ENCODE measurements around the gene KRTAP10-6. TPM values are rescaled to one million over a fixed set of nuclear protein-coding genes. Genes with fewer than 3 reads are reported as not detected.

The KRTAP10-6 gene
- polyA plus RNA-seq, 1 of the 3 experiments (the other 2 are of a cell fraction) = not detected

DNA sequence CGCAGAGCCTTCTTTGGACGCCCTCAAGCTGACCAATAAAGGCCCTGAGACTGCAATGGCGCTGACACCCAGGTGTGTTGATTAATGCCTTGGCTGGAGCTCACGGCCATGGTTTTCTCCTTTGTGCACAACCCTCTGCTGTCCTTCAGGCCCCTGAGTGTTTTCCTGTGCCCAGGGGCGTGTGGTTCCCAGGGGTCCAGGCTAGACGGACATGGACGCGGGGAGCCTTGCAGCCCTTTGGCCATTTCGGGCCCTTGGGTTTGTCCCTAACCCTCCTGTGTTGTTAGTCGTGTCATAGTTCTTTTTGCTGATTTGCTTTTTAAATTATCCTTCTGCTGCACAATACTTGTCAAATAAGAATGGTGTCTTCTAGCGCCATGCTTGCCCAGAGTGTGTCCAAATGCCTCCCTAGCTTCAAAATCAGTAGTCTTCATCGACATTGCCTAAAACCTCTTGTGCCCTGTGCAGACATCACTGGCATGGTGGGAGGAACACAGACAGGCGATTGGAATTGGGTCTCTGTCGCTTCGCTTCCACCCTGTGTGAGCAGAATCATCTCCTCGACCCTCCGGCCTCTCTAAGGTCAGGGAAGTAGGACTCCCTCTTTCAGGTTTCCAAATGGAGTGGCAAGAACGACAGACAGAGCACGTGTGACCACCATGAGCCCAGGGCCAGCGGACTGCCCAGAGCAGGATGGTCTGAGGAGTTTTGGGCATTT, 16.8 kb downstream of the KRTAP10-6 start:
- no peaks in the 10 kb centered on the region for H3K9me2 ChIP-seq
- H3K79me2 ChIP-seq (ENCODE audit: insufficient read depth) = no peaks in the 10 kb centered on the region
- H3K36me3 ChIP-seq (replicated peaks in 1 of 2; ENCODE audit: control insufficient read depth in 1 of 2, insufficient read depth in 2 of 2, low read length in 1 of 2) = no peaks in the 10 kb centered on the region
- 33% methylated on average over 18 of the region's 20 CpGs for WGBS (ENCODE audit: low lambda C conversion rate)
- H2AFZ ChIP-seq (ENCODE audit: low read depth) = no peak overlapping the region
- no peaks in the 10 kb centered on the region for H4K20me1 ChIP-seq (ENCODE audit: insufficient read depth)
- no peak overlapping the region for H3K4me3 ChIP-seq (ENCODE audit: low read depth in 2 of 2, low read length in 1 of 2)
- H3F3A ChIP-seq (replicated peaks; ENCODE audit: insufficient read depth) = no peaks in the 10 kb centered on the region
- POLR2A ChIA-PET = interaction anchor here (0.6 kb wide), 1 partner anchor 25 kb away, joined by 3 read pairs; no protein-coding TSS in a partner anchor
- CTCF ChIA-PET = no interaction called here
- TF ChIP-seq EZH2phosphoT487 (IDR thresholded peaks at IDR 0.05; ENCODE audit: borderline replicate concordance, low read depth) (no peak), RFX5 (IDR thresholded peaks at IDR 0.05; ENCODE audit: low read length) (no peak), YY1 (IDR thresholded peaks at IDR 0.05; ENCODE audit: low read depth) (no peak), NRF1 (IDR thresholded peaks at IDR 0.05; ENCODE audit: low read depth, low read length) (no peak), RCOR1 (IDR thresholded peaks at IDR 0.05; ENCODE audit: low read length) (no peak), ELF1 (IDR thresholded peaks at IDR 0.05) (no peak), GATA2 (CRISPR knock-in tag; IDR thresholded peaks at IDR 0.05) (no peak), FOSL2 (IDR thresholded peaks at IDR 0.05; ENCODE audit: borderline replicate concordance, low read depth) (no peak), MXI1 (IDR thresholded peaks at IDR 0.05; ENCODE audit: low read depth, low read length) (no peak), TCF12 (IDR thresholded peaks at IDR 0.05) (no peak), SIN3A (IDR thresholded peaks at IDR 0.05; ENCODE audit: borderline replicate concordance, low read depth, low read length) (no peak), NFIC (IDR thresholded peaks at IDR 0.05; ENCODE audit: borderline replicate concordance) (no peak)
- TF ChIP-seq, protein P1, sequence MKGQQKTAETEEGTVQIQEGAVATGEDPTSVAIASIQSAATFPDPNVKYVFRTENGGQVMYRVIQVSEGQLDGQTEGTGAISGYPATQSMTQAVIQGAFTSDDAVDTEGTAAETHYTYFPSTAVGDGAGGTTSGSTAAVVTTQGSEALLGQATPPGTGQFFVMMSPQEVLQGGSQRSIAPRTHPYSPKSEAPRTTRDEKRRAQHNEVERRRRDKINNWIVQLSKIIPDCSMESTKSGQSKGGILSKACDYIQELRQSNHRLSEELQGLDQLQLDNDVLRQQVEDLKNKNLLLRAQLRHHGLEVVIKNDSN (IDR thresholded peaks at IDR 0.05; ENCODE audit: borderline replicate concordance, low read depth) = no peak
- no peak overlapping the region for H3K27ac ChIP-seq (ENCODE audit: low read depth in 2 of 2, low read length in 1 of 2)
- no peak overlapping the region for H3K4me2 ChIP-seq
- H3K27me3 ChIP-seq (ENCODE audit: insufficient read depth) = peaks cover 55% of the 10 kb centered on the region
- no peaks in the 10 kb centered on the region for H3K9me3 ChIP-seq
- DNase-seq = no peak
- peaks cover 0 to 4% of the 10 kb centered on the region in 2 experiments; a peak in 1 of 4 replicates for H3K4me1 ChIP-seq (ENCODE audit: control insufficient read depth in 1 of 2, insufficient read depth in 2 of 2, low read depth in 1 of 2, low read length in 1 of 2)
- H3K9ac ChIP-seq = no peak overlapping the region

DNA sequence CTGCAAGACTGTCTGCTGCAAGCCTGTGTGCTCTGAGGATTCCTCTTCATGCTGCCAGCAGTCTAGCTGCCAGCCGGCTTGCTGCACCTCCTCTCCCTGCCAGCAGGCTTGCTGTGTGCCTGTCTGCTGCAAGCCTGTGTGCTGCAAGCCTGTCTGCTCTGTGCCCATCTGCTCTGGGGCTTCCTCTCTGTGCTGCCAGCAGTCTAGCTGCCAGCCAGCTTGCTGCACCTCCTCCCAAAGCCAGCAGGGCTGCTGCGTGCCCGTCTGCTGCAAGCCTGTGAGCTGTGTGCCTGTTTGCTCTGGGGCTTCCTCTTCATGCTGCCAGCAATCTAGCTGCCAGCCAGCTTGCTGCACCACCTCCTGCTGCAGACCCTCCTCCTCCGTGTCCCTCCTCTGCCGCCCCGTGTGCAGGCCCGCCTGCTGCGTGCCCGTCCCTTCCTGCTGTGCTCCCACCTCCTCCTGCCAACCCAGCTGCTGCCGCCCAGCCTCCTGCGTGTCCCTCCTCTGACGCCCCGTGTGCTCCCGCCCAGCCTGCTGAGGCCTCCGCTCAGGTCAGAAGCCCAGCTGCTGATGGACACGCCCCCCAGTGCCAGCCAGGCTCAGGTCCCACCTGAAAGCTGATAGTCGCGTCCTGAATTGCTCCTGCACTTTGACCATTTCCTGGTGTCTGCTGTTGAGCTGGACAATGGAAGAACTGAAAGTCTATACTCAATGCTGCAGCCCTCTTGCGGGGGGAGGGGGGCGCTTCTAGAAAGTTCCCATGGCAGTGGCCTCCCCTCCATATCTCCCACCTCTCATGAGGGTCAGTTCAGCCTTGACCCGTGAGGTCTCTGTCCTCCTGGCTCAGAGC, 17.6 kb downstream of the KRTAP10-6 start:
- Histone ChIP-seq H3K9ac (no peak overlapping the region), H4K20me1 (ENCODE audit: insufficient read depth) (no peaks in the 10 kb centered on the region), H3K4me3 (ENCODE audit: low read depth in 2 of 2, low read length in 1 of 2) (no peak overlapping the region), H3K9me2 (no peaks in the 10 kb centered on the region), H3K27me3 (ENCODE audit: insufficient read depth) (peaks cover 59% of the 10 kb centered on the region), H3F3A (replicated peaks; ENCODE audit: insufficient read depth) (no peaks in the 10 kb centered on the region), H3K79me2 (ENCODE audit: insufficient read depth) (no peaks in the 10 kb centered on the region), H3K4me2 (no peak overlapping the region), H2AFZ (ENCODE audit: low read depth) (no peak overlapping the region), H3K27ac (ENCODE audit: low read depth in 2 of 2, low read length in 1 of 2) (no peak overlapping the region), H3K4me1 (ENCODE audit: control insufficient read depth in 1 of 2, insufficient read depth in 2 of 2, low read depth in 1 of 2, low read length in 1 of 2) (no peaks in the 10 kb centered on the region; a peak in 1 of 4 replicates), H3K36me3 (replicated peaks in 1 of 2; ENCODE audit: control insufficient read depth in 1 of 2, insufficient read depth in 2 of 2, low read length in 1 of 2) (no peaks in the 10 kb centered on the region), H3K9me3 (no peaks in the 10 kb centered on the region)
- DNase-seq = no peak
- WGBS (ENCODE audit: low lambda C conversion rate) = 0% methylated on average over 12 of the region's 21 CpGs
- ChIA-PET POLR2A (interaction anchor here (0.6 kb wide), 1 partner anchor 24 kb away, joined by 3 read pairs; no protein-coding TSS in a partner anchor), CTCF (no interaction called here)
- TF ChIP-seq, protein P1 (IDR thresholded peaks at IDR 0.05; ENCODE audit: borderline replicate concordance, low read depth) = no peak
- TF ChIP-seq YY1 (IDR thresholded peaks at IDR 0.05; ENCODE audit: low read depth) (no peak), NRF1 (IDR thresholded peaks at IDR 0.05; ENCODE audit: low read depth, low read length) (no peak), POLR2AphosphoS5 (IDR thresholded peaks at IDR 0.05; ENCODE audit: low read depth, low read length) (no peak), ELF1 (IDR thresholded peaks at IDR 0.05) (no peak), RCOR1 (IDR thresholded peaks at IDR 0.05; ENCODE audit: low read length) (no peak), RFX5 (IDR thresholded peaks at IDR 0.05; ENCODE audit: low read length) (no peak), TEAD4 (IDR thresholded peaks at IDR 0.05; ENCODE audit: borderline replicate concordance, insufficient read depth) (no peak)
- TF ChIP-seq, protein P2, sequence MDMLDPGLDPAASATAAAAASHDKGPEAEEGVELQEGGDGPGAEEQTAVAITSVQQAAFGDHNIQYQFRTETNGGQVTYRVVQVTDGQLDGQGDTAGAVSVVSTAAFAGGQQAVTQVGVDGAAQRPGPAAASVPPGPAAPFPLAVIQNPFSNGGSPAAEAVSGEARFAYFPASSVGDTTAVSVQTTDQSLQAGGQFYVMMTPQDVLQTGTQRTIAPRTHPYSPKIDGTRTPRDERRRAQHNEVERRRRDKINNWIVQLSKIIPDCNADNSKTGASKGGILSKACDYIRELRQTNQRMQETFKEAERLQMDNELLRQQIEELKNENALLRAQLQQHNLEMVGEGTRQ (IDR thresholded peaks at IDR 0.05; ENCODE audit: borderline replicate concordance, low read depth, low read length) = no peak
- TF ChIP-seq, protein P3, sequence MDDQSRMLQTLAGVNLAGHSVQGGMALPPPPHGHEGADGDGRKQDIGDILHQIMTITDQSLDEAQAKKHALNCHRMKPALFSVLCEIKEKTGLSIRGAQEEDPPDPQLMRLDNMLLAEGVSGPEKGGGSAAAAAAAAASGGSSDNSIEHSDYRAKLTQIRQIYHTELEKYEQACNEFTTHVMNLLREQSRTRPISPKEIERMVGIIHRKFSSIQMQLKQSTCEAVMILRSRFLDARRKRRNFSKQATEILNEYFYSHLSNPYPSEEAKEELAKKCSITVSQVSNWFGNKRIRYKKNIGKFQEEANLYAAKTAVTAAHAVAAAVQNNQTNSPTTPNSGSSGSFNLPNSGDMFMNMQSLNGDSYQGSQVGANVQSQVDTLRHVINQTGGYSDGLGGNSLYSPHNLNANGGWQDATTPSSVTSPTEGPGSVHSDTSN (IDR thresholded peaks at IDR 0.05) = no peak
- TF ChIP-seq, protein P4, sequence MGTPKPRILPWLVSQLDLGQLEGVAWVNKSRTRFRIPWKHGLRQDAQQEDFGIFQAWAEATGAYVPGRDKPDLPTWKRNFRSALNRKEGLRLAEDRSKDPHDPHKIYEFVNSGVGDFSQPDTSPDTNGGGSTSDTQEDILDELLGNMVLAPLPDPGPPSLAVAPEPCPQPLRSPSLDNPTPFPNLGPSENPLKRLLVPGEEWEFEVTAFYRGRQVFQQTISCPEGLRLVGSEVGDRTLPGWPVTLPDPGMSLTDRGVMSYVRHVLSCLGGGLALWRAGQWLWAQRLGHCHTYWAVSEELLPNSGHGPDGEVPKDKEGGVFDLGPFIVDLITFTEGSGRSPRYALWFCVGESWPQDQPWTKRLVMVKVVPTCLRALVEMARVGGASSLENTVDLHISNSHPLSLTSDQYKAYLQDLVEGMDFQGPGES (IDR thresholded peaks at IDR 0.05; ENCODE audit: low read depth, low read length) = no peak
